HCT116 (cell line): ENCODE data around the gene ANKRD23.

Experiments
- POLR2A ChIP-seq: IDR thresholded peaks from 2 replicates; pipeline ENCODE4 v1.7.0; 2011; ENCODE audit warnings: borderline replicate concordance; ENCODE audit not compliant: insufficient read depth, insufficient read length; ENCODE audit errors: extremely low read depth
- POLR2AphosphoS5 ChIP-seq: IDR thresholded peaks from 2 replicates; pipeline ENCODE4 v1.6.1; 2011; ENCODE audit warnings: mild to moderate bottlenecking, low read depth, low read length, moderate library complexity
- YY1 ChIP-seq: IDR thresholded peaks from 2 replicates; pipeline ENCODE4 v1.6.1; 2011; ENCODE audit warnings: low read length, low read depth, moderate library complexity, mild to moderate bottlenecking; ENCODE audit not compliant: insufficient replicate concordance; ENCODE audit errors: extremely low read depth
- TF ChIP-seq, protein P1 (sequence below), 3 experiments: fragments of 200-600 bp in 1 of 3; sonication (generic) in 1 of 3; IDR thresholded peaks in 2 of 3; conservative IDR thresholded peaks in 1 of 3; 2 replicates each; pipeline ENCODE4 v1.5.1; 2012 to 2017; ENCODE audit warnings: low read depth in 2 of 3, low read length in 2 of 3, antibody characterized with exemption in 1 of 3, borderline replicate concordance in 1 of 3, control low read depth in 1 of 3, mild to moderate bottlenecking in 1 of 3, mixed read lengths in 1 of 3, mixed run types in 1 of 3, moderate library complexity in 1 of 3; ENCODE audit not compliant: insufficient read depth in 1 of 3
- TF ChIP-seq, protein P2 (sequence below): IDR thresholded peaks from 2 replicates; pipeline ENCODE4 v1.6.1; 2012

DNA sequence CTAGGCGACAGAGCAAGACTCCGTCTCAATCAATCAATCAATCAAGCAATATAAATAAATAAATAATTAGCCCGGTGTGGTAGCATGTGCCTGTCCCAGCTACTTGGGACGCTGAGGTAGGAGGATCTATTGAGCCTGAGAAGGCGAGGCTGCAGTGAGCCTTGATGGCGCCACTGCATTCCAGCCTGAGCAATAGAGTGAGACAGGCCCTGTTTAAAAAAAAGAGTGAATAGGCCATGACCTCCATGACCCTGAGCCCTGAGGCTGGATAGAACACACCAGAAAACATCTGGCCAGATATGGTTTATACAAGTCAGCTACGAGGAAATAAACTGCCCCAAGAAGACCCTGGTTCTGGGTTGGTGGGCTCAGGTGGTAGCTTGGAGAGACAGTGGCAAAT lies 46.4 kb upstream of the ANKRD23 start:
- TF ChIP-seq, protein P1, sequence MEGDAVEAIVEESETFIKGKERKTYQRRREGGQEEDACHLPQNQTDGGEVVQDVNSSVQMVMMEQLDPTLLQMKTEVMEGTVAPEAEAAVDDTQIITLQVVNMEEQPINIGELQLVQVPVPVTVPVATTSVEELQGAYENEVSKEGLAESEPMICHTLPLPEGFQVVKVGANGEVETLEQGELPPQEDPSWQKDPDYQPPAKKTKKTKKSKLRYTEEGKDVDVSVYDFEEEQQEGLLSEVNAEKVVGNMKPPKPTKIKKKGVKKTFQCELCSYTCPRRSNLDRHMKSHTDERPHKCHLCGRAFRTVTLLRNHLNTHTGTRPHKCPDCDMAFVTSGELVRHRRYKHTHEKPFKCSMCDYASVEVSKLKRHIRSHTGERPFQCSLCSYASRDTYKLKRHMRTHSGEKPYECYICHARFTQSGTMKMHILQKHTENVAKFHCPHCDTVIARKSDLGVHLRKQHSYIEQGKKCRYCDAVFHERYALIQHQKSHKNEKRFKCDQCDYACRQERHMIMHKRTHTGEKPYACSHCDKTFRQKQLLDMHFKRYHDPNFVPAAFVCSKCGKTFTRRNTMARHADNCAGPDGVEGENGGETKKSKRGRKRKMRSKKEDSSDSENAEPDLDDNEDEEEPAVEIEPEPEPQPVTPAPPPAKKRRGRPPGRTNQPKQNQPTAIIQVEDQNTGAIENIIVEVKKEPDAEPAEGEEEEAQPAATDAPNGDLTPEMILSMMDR (IDR thresholded peaks at IDR 0.05 in 2 of 3, conservative IDR thresholded peaks at IDR 0.05 in 1 of 3; ENCODE audit: borderline replicate concordance in 1 of 3, insufficient read depth in 1 of 3, low read depth in 2 of 3, low read length in 2 of 3) = no peak
- no peak for TF ChIP-seq POLR2AphosphoS5
- TF ChIP-seq YY1 = no peak
- TF ChIP-seq, protein P2, sequence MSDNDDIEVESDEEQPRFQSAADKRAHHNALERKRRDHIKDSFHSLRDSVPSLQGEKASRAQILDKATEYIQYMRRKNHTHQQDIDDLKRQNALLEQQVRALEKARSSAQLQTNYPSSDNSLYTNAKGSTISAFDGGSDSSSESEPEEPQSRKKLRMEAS = no peak
- no peak for TF ChIP-seq POLR2A
